Subcutaneous adipose tissue (tissue), 4 donors: ENCODE measurements around the gene SH3GL3. TPM values are rescaled to one million over a fixed set of nuclear protein-coding genes. Genes with fewer than 3 reads are reported as not detected.

Experiments used
- CTCF ChIP-seq: fragments of 450-650 bp; IDR thresholded peaks from one replicate; pipeline ENCODE4 v1.5.1; 2016; ENCODE audit warnings: low read depth, mild to moderate bottlenecking, control low read depth, antibody characterized with exemption, moderate library complexity
- total RNA-seq, 4 donors: library from RNA; depleted of rRNA; stranded (reverse); fragments of >200 nt; gene quantifications; one replicate each; pipeline ENCODE4 v1.1.0, GENCODE V29; 2016

SH3GL3 gene
- total RNA-seq, 4 donors from 2014 or later: not detected

GRCh38 chr15:83444936-83445335, 2.2 kb upstream of the SH3GL3 start:
- TF ChIP-seq CTCF: no peak

DNA sequence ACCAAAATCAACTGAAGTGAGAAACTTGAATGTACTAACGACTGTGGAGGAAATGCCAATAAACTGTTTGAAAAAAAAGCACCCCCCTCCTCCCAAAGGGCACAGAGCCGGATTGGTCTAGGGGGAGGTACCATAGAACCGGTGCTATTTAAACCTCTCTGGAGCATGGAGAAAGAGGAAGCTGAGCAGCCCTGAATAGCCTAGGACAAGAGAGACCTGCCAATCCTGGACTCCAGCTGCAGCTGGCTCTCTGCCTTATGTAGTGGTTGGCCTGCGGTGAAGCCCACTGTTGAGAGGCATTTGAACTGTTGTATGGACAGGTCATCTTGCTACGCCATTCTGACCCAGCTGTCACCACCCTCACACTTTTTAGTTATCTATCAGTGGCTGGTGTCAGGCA, 1.5 kb upstream of the SH3GL3 start:
- TF ChIP-seq CTCF: no peak

DNA sequence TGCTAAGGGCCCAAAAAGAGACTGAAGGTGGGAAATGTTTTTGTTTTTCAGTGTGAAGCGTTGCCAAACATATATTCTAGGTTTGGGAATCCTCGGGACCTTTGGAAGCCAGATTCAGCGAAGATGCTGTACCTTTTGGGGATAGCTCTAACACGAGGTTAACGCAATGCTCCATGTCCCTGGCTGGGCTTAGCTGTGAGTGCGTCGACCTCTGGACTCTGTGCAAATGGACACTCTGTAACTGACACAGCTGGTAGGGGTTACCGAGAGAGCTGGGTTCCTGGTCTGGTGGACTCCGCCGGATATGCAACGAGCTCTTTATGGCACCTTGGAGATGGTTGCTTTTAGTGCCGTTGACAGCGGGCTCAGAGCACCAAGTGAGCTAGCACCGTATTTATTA, 724 bp upstream of the SH3GL3 start:
- TF ChIP-seq CTCF: no peak

DNA sequence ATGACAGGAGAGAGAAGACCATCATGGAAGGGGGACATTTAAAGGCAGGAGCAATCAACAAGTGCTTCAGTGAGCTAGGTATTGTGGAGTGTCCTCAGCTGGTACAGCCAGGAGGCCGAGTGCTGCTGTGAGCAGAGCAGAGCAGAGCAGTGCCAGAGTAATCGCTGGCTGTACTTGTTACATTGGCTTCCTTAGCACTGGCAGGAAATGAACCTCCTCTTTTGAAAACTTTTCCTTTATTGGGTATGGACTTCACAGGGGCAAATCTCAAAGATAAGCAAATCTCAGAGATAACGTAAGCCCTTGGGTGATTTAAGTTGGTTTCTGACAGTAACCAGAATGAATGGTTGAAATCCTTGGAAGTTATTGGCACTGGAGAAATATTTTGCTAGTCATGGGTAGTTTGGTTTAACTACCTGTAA, 2.1 kb downstream of the SH3GL3 start:
- no peak for TF ChIP-seq CTCF

DNA sequence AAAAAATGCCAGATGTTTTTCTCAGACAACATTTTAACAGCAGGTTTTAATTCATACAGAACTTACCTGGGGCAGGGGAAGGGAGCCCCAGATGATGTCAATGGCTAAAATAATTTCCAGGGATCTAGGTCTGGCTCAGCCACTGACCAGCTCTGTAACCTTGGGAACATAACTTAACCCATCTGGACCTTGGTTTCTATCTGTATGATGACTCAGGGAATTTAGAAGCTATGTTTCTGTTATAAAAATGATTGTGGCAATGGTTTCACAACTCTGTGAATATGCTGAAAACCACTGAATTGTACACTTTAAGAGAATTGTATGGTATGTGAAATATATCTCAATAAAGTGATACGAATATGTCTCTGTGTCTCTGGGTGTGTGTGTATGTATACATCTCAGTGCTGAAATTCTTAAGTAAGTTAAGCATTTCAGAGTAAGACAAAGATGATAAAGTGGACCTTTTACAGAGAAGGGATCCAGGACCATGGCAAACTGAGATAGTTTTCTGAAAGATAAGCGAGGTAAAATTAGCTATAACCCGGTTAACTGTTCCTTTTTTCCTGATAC, 2.9 kb downstream of the SH3GL3 start:
- TF ChIP-seq CTCF: no peak

DNA sequence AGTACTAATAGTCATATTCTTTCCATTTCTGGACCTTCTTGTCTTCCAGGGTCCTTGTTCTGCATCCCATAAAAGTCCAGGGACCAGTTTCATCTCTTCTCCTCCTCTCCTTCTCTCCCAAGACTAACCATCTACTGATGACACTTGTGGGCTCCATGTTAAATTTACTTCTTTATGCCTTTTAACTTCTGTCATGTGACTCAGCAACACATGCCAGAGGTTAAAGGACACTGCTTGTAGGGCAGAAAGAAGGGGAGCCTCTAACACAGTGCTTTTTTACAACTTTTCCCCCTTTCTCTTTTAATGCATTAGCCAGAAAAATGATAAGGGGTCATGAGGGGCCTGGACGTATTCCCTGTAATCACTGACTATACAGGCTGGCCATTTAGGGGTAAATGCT, 10.0 kb downstream of the SH3GL3 start:
- no peak for TF ChIP-seq CTCF

DNA sequence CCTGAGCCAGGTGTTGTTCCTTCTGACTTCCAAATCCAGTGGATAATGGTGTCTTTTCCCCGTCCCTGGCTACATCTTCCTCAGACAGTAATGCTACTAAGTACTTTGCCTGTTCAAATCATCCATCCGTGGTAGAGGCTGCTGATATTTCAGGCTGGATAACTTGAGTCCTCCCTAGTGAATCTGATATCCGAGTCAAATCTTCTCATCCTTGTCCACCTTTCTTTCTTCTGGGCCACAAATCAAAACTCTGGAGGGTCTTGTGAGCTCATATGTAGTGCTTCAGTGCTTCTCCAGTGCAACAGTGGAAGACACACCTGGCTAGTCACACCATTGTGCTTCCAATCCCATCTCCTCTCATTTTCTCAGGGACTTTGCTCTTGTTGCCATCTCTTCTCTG, 11.2 kb downstream of the SH3GL3 start:
- TF ChIP-seq CTCF: no peak
